ENCODE data around the gene THEMIS2. TPM values are rescaled to one million over a fixed set of nuclear protein-coding genes. Genes with fewer than 3 reads are reported as not detected.
"Not testable (repeated sequence)": the region's sequence is repeated elsewhere in the genome, so short reads cannot be mapped to it uniquely, and the experiment has no call there.

Gene THEMIS2
- total RNA-seq, 1 experiment from 2014 or later: 5.9 TPM

DNA sequence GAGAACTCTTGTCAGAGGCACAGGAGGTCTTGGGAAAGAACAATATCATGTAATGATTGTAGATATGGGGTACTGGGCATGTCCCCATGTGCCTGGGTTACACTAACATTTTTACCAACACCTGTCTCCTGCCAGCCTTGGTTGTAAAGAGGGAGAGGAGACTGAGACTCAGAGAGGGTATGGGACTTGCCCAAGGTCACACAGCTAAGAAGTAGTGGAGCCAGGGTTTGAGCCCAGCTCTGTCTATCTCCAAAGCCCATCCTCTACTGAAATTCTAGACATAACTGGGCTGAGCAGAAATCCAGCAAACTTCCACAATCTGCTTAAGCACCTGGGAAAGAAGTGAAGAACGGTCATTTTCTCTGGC, 2.6 kb upstream of the THEMIS2 start:
- H3K27ac Mint-ChIP-seq (ENCODE audit: unreplicated experiment): no peak overlapping the region
- H3K4me1 Mint-ChIP-seq (ENCODE audit: low read depth, unreplicated experiment): peaks cover 12% of the 10 kb centered on the region
- H3K9me3 Mint-ChIP-seq (ENCODE audit: low read depth, unreplicated experiment): no peaks in the 10 kb centered on the region
- TF ChIP-seq, protein P1, sequence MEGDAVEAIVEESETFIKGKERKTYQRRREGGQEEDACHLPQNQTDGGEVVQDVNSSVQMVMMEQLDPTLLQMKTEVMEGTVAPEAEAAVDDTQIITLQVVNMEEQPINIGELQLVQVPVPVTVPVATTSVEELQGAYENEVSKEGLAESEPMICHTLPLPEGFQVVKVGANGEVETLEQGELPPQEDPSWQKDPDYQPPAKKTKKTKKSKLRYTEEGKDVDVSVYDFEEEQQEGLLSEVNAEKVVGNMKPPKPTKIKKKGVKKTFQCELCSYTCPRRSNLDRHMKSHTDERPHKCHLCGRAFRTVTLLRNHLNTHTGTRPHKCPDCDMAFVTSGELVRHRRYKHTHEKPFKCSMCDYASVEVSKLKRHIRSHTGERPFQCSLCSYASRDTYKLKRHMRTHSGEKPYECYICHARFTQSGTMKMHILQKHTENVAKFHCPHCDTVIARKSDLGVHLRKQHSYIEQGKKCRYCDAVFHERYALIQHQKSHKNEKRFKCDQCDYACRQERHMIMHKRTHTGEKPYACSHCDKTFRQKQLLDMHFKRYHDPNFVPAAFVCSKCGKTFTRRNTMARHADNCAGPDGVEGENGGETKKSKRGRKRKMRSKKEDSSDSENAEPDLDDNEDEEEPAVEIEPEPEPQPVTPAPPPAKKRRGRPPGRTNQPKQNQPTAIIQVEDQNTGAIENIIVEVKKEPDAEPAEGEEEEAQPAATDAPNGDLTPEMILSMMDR (IDR thresholded peaks at IDR 0.05; ENCODE audit: unreplicated experiment): no peak
- intact Hi-C loops (cut with micrococcal nuclease; ENCODE audit: unreplicated experiment): no loop called here
- H3K36me3 Mint-ChIP-seq (ENCODE audit: insufficient read depth, unreplicated experiment): peaks cover 10% of the 10 kb centered on the region
- CTCF ChIA-PET: interaction anchor here (0.6 kb wide), 1 partner anchor 175 kb away, joined by 5 read pairs; no protein-coding TSS in a partner anchor
- no peak overlapping the region for H3K4me3 Mint-ChIP-seq (ENCODE audit: low read depth, unreplicated experiment)
- no TSS peak for BruUV-seq (replicated peaks)
- no peak for DNase-seq
- no peaks in the 10 kb centered on the region for H3K27me3 Mint-ChIP-seq (ENCODE audit: unreplicated experiment)

GRCh38 chr1:27871076-27871475, 1.3 kb upstream of the THEMIS2 start:
- CTCF ChIA-PET; BruUV-seq (replicated peaks): not testable (repeated sequence)

GRCh38 chr1:27872802-27873551, 633 bp downstream of the THEMIS2 start:
- H3K4me1 Mint-ChIP-seq (ENCODE audit: low read depth, unreplicated experiment): peaks cover 17% of the 10 kb centered on the region
- TF ChIP-seq, protein P1 (IDR thresholded peaks at IDR 0.05; ENCODE audit: unreplicated experiment): no peak
- H3K4me3 Mint-ChIP-seq (ENCODE audit: low read depth, unreplicated experiment): peak overlapping the region; percentile 74
- CTCF ChIA-PET: no interaction called here
- H3K9me3 Mint-ChIP-seq (ENCODE audit: low read depth, unreplicated experiment): no peaks in the 10 kb centered on the region
- peak overlapping the region; percentile 4 for H3K27ac Mint-ChIP-seq (ENCODE audit: unreplicated experiment)
- intact Hi-C loops (cut with micrococcal nuclease; ENCODE audit: unreplicated experiment): no loop called here
- DNase-seq: peak; percentile 4
- peaks cover 10% of the 10 kb centered on the region for H3K36me3 Mint-ChIP-seq (ENCODE audit: insufficient read depth, unreplicated experiment)
- H3K27me3 Mint-ChIP-seq (ENCODE audit: unreplicated experiment): no peaks in the 10 kb centered on the region
- TSS peak; percentile 78 for BruUV-seq (replicated peaks)

More at GRCh38 chr1:27871076-27871475, 1.3 kb upstream of the THEMIS2 start:
- intact Hi-C loops (cut with micrococcal nuclease; ENCODE audit: unreplicated experiment); H3K27ac Mint-ChIP-seq (ENCODE audit: unreplicated experiment); DNase-seq; H3K27me3 Mint-ChIP-seq (ENCODE audit: unreplicated experiment); H3K36me3 Mint-ChIP-seq (ENCODE audit: insufficient read depth, unreplicated experiment); H3K9me3 Mint-ChIP-seq (ENCODE audit: low read depth, unreplicated experiment); H3K4me3 Mint-ChIP-seq (ENCODE audit: low read depth, unreplicated experiment): not testable (repeated sequence)
- peaks cover 17% of the 10 kb centered on the region for H3K4me1 Mint-ChIP-seq (ENCODE audit: low read depth, unreplicated experiment)

DNA sequence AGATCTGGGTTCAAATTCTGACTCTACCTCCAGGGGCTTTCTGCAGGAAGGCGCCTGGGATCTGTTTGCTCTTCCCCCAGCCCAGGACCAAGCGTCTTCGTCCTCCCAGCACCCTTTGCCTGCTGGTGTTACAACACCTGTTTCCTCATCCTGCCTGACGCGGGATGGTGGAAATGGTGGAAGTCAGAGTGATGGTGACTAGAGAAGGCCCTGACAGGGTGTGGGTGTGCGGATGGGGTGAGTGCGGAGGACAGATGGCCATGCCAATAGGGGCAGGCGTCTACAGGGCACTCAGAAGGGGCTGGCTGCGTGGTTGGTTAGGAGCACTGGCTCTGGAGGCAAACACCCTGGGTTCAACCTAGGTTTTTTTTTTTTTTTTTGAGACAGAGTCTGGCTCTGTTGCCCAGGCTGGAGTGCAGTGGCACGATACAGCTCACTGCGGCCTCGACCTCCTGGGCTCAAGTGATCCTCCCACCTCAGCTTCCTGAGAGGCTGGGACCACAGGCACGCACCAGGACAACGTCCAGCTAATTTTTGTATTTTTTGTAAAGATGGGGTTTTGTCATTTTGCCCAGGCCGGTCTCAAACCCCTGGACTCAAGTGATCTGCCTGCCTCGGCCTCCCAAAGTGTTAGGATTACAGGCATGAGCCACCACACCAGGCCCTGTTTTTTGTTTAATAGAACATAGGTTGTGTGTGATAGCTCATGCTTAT, 1.5 kb downstream of the THEMIS2 start:
- TF ChIP-seq, protein P1 (IDR thresholded peaks at IDR 0.05; ENCODE audit: unreplicated experiment): no peak
- H3K36me3 Mint-ChIP-seq (ENCODE audit: insufficient read depth, unreplicated experiment): peaks cover 10% of the 10 kb centered on the region
- no peaks in the 10 kb centered on the region for H3K27me3 Mint-ChIP-seq (ENCODE audit: unreplicated experiment)
- intact Hi-C loops (cut with micrococcal nuclease; ENCODE audit: unreplicated experiment): no loop called here
- no TSS peak for BruUV-seq (replicated peaks)
- no peak overlapping the region for H3K27ac Mint-ChIP-seq (ENCODE audit: unreplicated experiment)
- peaks cover 17% of the 10 kb centered on the region for H3K4me1 Mint-ChIP-seq (ENCODE audit: low read depth, unreplicated experiment)
- no peak for DNase-seq
- peak overlapping the region; percentile 74 for H3K4me3 Mint-ChIP-seq (ENCODE audit: low read depth, unreplicated experiment)
- H3K9me3 Mint-ChIP-seq (ENCODE audit: low read depth, unreplicated experiment): no peaks in the 10 kb centered on the region
- CTCF ChIA-PET: interaction anchor here (0.6 kb wide), 1 partner anchor 560 kb away, joined by 3 read pairs; no protein-coding TSS in a partner anchor
